GM19463 (cell line): ENCODE results near the gene GRID1.
"Not testable (repeated sequence)": the region's sequence is repeated elsewhere in the genome, so short reads cannot be mapped to it uniquely, and the experiment has no call there.

Experiments used
- ATAC-seq: cut with Tn5 transposase; IDR thresholded peaks from one replicate; pipeline ENCODE4 v1.9.1; 2021; ENCODE audit warnings: mild to moderate bottlenecking, moderate library complexity; ENCODE audit not compliant: unreplicated experiment

Gene GRID1

GRCh38 chr10:85978566-85979358 is 387.8 kb downstream of the GRID1 start:
- no peak for ATAC-seq

DNA sequence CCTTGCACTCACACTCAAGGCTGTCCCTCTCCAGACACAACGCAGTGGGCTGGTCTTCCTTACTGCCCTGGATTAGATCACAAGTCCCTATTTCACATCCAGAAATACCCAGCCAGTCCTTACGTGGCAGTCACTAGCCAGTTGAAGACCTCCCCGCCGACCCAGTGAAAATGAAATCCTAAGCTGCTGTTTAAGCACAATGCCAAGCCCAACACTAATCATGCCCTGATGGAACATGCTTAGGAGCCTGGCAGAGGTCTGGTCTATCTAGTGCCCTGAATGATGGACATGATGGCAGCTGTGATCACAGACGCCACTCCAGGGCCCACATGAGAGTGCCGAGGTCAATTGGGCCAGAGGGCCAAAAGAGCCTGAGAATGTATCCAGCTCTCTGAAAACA is 389.0 kb downstream of the GRID1 start:
- ATAC-seq, result no peak

DNA sequence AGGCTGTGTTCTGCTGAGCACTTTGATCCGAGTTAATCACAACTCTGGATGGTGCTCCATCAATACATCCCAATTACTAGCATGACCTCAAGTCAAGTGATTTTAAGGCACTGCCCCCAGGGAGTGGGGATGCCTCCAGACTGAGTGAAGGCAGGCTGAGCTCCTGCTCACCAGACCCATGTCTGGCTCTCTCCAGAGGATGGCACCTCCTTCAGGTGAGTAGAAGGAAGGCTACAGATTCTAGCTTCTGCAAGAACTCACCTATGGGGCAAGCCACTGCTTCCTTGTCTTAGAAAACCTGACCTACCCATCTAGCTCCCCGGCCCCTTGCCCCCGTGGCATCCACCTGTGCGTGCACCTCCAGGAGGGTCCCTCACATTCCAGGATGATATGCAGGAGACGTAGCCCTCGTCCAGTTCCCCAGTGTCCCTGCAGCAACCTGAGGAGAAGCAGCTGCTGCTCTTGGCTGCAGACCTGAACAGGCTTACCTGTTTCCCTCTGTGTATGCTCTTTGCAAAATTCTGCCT is 390.3 kb downstream of the GRID1 start:
- ATAC-seq, result no peak

GRCh38 chr10:85971494-85971893 is 395.1 kb downstream of the GRID1 start:
- ATAC-seq, result no peak

- no peak for ATAC-seq
Observed at GRCh38 chr10:85967594-85967993, 399.0 kb downstream of the GRID1 start.

GRCh38 chr10:85961479-85962067 is 405.0 kb downstream of the GRID1 start:
- ATAC-seq, result no peak

GRCh38 chr10:85961073-85961472 is 405.5 kb downstream of the GRID1 start:
- no peak for ATAC-seq

DNA sequence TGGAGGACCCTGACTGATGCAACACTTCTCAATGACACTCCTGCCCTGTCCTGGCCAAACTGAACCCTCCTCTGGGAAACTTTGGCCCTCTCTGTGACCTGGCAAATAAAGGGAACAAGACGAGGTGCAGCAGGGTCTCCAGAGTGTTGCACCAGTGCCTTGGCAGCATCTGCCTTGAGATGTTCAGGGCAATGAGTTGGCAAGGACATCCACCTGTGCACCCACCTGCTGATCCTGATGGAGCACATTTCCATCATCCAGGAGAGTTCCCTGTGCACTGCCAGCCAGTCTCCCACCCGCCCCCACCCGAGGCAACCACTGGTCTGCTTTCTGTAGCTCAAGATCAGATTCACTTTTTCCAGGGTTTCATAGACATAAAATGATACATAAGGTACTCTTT is 407.4 kb downstream of the GRID1 start:
- no peak for ATAC-seq

DNA sequence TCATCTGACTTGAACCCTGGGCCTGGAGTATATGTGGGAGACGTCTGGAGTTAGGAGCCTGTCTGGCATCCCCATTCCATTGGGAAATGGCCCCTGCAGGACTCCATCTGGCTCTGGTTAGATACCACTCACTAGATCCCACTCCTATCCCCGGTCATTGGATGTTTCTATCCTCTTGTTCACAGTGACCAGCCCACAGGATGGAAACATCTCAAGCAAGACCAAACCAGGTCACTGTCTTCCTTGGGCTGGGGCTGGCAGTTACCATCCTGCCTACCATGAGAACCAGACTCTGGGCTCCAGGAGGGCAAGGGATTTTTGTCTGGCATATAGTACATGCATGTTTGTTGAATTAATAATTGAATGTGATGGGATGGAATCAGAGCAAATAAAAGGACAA is 415.7 kb downstream of the GRID1 start:
- ATAC-seq, result no peak

GRCh38 chr10:85946713-85947326 is 419.8 kb downstream of the GRID1 start:
- ATAC-seq, result peak; percentile 85

DNA sequence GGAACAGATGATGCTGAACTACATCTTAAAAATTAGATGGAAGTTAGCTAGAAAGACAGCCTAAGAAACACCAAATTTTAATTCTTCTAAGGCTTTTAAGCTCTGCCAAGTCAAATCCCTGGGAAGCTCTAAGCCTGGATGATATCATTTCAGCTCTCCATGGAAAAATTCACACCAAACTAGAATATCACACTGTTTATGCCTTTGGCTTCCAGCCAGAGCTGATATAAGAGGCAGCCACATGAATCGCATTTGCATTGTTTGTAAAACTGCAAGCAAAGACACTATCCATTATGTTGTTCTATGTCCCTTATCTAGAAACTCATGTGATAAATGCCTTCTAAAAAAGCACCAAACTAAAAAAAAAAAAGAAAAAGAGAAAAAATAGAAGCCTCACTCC is 430.4 kb downstream of the GRID1 start:
- ATAC-seq, result no peak

DNA sequence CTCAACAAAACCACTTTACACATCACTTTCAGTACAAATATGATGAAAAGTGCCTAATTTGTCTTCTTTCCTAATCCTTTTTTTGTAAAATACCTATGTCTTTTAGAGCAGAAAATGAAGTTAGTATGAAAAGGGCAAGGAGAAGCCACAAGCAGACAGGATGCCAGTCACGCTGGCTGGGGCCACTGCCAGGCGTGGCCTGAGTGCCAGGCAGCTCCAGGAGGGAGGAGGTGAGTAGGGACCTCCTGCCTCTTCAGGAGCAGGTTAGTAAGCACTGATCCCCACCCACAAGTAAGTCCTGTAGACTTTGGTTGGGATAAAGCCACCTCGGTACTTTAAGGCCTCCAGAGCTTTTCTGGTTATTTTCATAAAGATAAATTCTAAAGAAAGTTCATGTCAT is 432.0 kb downstream of the GRID1 start:
- no peak for ATAC-seq

- not testable (repeated sequence) for ATAC-seq
Observed at GRCh38 chr10:85929993-85930392, 436.6 kb downstream of the GRID1 start.

DNA sequence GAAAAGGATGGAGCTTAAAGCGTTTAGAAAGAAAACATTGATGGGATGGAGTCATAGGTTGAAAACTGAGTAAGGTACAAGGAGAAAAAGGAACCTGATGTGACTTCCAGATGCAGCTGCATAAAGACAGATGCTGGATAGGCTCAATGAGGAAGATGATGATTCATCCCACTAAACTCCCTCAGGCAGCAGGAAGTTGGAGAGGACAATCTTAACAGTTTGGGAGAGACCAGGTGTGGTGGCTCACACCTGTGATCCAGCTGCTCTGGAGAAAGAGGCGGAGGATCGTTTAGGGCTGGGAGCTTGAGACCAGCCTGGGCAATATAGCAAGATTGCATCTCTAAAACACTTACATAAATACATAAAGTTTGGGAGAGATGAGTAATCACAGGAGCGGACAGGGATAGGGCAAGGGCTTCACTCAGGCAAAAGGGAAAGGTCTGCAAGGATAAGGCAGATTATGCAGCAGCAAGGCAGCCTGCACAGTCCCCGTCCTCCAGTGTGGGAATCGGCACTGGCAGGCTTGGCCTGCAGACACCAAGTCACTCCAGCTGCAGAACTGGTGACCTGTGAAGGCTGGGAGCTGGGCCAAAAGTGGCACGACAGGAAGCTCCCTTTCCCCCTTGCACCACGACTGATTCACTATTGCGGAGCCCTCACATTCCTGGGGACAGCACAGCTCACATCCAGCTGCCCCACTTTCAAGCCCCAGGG is 438.5 kb downstream of the GRID1 start:
- no peak for ATAC-seq

DNA sequence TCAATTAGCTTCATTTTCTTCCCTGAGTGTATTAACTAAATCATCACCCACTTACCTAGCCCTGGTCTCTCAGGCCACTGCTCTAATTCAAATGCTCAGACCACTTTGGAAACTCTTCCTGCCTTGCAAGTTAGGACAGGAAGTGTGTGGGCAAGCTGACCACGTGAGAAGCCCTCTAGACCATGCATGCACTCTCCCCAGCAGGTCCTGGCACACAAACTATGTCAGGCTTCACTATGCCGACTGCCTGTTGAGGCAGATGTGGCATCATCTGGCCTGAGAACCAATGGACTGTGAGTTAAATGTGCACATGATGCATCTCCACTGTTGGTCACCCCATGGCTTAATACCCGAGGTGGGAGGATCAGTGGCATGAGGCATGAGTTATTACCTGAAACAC is 439.6 kb downstream of the GRID1 start:
- ATAC-seq, result peak; percentile 66

DNA sequence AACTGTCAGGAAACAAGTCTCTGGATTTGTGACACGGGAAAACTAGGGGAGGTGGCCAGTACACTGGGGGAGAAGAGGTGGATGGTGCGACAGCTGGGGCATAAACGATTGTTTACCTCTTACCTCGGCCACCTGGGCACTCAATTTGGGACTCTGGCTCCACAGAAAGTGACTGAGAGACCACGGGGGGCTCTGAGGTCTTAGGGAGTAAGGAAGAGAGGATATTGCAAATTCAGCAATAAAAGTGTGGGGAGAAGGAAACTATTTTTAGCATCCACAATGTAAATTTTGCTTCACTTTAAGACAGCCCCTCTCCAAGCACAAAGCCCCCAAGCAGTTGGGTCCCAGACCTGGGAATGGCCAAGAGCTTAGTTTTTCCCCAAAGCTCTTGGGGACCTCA is 440.5 kb downstream of the GRID1 start:
- ATAC-seq, result no peak

GRCh38 chr10:85925201-85925750 is 441.3 kb downstream of the GRID1 start:
- ATAC-seq, result no peak

DNA sequence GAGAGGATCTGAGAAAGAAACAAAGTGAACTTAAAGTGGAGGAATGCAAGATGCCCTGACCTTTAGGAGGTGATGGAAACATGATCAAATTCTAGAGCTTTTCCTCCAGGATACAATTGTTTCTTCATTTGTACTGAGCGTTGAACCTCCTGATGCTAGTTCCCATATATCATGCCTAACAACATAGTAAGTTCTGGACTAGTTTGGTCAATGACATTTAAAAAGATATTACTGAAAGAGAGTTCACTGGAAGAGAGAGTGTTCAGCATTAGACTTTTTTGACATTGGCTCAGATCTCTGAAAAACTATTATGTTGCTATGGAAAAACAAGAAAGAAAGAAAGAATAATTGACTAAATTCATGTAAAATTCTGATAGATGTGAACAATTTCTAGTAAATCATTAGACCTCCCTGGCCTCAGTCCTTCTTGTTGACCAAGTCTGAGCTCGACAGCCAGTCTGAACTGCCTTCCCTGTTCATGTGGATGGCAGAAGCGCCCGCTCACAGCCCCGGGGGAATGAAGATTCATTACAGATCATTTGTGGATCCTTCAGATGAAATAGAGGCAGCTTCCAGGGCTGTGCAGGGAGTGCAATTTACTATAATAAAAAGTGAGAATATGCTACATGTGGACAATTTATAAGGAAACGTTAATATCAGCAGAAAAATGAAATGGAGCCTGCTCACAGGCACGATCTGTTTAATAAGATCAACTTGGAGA is 442.1 kb downstream of the GRID1 start:
- ATAC-seq, result no peak

DNA sequence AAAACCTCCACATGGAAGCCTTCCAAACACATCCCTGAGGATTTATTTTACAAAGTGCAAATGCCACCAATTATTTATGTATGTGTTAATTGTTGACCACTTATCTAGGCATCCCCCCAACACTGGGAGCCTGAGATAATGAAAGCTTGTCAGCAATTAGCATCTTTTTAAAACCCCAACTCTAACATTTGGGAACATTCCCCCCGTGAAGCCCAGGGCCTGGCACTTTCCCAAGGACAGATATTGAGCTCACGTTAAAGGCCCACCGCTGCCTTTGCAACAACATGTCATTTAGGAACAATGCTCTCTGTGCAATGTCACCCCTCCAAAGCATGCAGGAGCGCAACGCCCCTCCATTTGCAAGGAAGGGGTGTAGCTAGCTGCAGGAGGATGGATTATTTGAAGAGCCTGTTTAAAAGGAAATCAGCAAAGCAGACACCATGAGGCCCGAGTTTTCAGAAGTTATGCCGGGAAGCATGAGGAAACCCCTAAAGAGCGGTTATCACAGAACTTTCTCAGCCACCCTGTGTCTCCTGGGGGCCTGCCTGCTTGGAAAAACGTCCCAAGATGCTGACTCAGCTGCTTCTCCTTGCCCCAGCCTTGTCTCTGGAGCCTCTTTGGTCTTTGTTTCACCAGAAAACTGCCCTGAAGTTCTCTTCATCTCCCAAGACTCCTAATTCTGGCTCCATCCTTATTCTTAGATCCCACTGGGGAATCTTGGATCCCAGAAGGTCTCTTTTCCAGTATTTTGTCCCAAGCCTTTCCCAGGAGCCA is 444.1 kb downstream of the GRID1 start:
- no peak for ATAC-seq

DNA sequence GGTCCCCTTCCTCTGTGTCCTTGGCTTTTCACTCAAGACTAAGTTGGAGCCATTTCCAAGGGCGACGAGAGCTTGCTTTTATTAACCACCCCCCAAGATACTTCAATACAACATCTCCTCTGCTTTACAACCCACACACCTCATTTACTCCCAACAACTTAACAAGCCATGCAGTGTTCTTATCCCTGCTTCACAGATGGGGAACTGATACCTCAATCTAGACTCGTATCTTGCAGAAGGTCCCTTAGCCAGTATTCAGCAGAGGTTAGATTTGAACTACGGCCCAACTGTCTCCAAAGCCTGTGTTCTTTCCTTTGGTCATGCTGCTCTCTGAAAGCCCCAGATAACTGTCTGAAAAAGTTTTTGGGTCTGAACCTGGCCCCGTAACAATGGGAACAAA is 444.8 kb downstream of the GRID1 start:
- ATAC-seq, result no peak
